ENCODE data around the gene SPATA16.

- TF ChIP-seq CTCF (conservative IDR thresholded peaks at IDR 0.05 in 1 of 2, IDR thresholded peaks at IDR 0.05 in 1 of 2; ENCODE audit: extremely low read depth in 1 of 2, insufficient read depth in 1 of 2, low read depth in 1 of 2, low read length in 2 of 2) (no peak), EZH2 (IDR thresholded peaks at IDR 0.05; ENCODE audit: borderline replicate concordance, low read length) (no peak)
Measured at GRCh38 chr3:172868582-172869200, 272.3 kb downstream of the SPATA16 start.

Data from mammary epithelial cell (primary cell).